K562 (cell line): ENCODE data around the gene ABCB9. TPM values are rescaled to one million over a fixed set of nuclear protein-coding genes. Genes with fewer than 3 reads are reported as not detected.

ENCODE experiments used
- ARNT ChIP-seq, 2 experiments: fragments of 450-650 bp; IDR thresholded peaks; 2 replicates each; pipeline ENCODE4 v1.6.1; 2016; ENCODE audit warnings: mild to moderate bottlenecking in 1 of 2
- ATF1 ChIP-seq, 2 experiments: fragments of 450-650 bp in 1 of 2; IDR thresholded peaks; 2 replicates each; pipeline ENCODE4 v1.6.1; 2016; ENCODE audit warnings: missing compliant biosample characterization in 1 of 2, missing genetic modification characterization in 1 of 2
- CREBBP ChIP-seq: IDR thresholded peaks from one replicate; pipeline ENCODE4 v1.6.1; 2012; ENCODE audit warnings: low read depth, mild to moderate bottlenecking, control low read depth, inconsistent platforms, low read length
- DPF2 ChIP-seq: fragments of 450-650 bp; IDR thresholded peaks from 2 replicates; pipeline ENCODE4 v1.6.1; 2016
- ELF4 ChIP-seq: fragments of 450-650 bp; formaldehyde crosslinking; IDR thresholded peaks from 2 replicates; pipeline ENCODE4 v1.4.0; 2022; ENCODE audit warnings: missing genetic modification characterization
- EP300 ChIP-seq: IDR thresholded peaks from 2 replicates; pipeline ENCODE4 v1.6.1; 2012; ENCODE audit warnings: low read length, improper control_type of control experiment
- ETV1 ChIP-seq: fragments of 450-650 bp; conservative IDR thresholded peaks from 2 replicates; pipeline ENCODE4 v1.6.1; 2016; ENCODE audit warnings: missing genetic modification characterization, control low read depth, low read depth, missing compliant biosample characterization
- ETV5 ChIP-seq: sonication (generic); formaldehyde crosslinking; IDR thresholded peaks from 2 replicates; pipeline ENCODE4 v1.4.0; 2020; ENCODE audit warnings: low read depth, mild to moderate bottlenecking, missing genetic modification reagents
- MAZ ChIP-seq, 2 experiments: fragments of 450-650 bp in 1 of 2; sonication (generic) in 1 of 2; formaldehyde crosslinking; IDR thresholded peaks in 1 of 2; conservative IDR thresholded peaks in 1 of 2; 2 replicates each; pipeline versions ENCODE4 v1.4.0 to v1.5.0; 2020; ENCODE audit warnings: mild to moderate bottlenecking in 1 of 2, missing genetic modification reagents in 1 of 2
- NFXL1 ChIP-seq: fragments of 450-650 bp; formaldehyde crosslinking; IDR thresholded peaks from 2 replicates; pipeline ENCODE4 v1.4.0; 2021; ENCODE audit warnings: mild to moderate bottlenecking
- RBBP5 ChIP-seq: fragments of 200-600 bp; sonication (generic); IDR thresholded peaks from 2 replicates; pipeline ENCODE4 v1.6.1; 2012; ENCODE audit warnings: borderline replicate concordance, mild to moderate bottlenecking, low read length, control low read depth, inconsistent platforms; ENCODE audit not compliant: insufficient read depth, poor library complexity, severe bottlenecking
- RBFOX2 ChIP-seq: fragments of 200-400 bp; formaldehyde crosslinking; IDR thresholded peaks from 2 replicates; pipeline ENCODE4 v1.6.1; 2017; ENCODE audit warnings: low read depth, mild to moderate bottlenecking, low read length, moderate library complexity
- RCOR1 ChIP-seq, 2 experiments: IDR thresholded peaks; 2 replicates each; pipeline ENCODE4 v1.6.1; 2012; ENCODE audit warnings: low read depth in 2 of 2, low read length in 2 of 2, borderline replicate concordance in 1 of 2, improper control_type of control experiment in 1 of 2
- SIN3B ChIP-seq: fragments of 450-650 bp; IDR thresholded peaks from 2 replicates; pipeline ENCODE4 v1.6.1; 2017; ENCODE audit warnings: low read depth, mild to moderate bottlenecking, moderate library complexity
- YY1 ChIP-seq, 3 experiments: IDR thresholded peaks; 2 replicates each; pipeline ENCODE4 v1.6.1; 2011; ENCODE audit warnings: low read length in 2 of 3, mild to moderate bottlenecking in 2 of 3, moderate library complexity in 2 of 3, borderline replicate concordance in 1 of 3, control low read depth in 1 of 3, low read depth in 1 of 3; ENCODE audit not compliant: insufficient read depth in 3 of 3, insufficient replicate concordance in 2 of 3, control insufficient read depth in 1 of 3, insufficient read length in 1 of 3; ENCODE audit errors: extremely low read depth in 1 of 3
- ZBTB1 ChIP-seq: sonication (generic); formaldehyde crosslinking; IDR thresholded peaks from 2 replicates; pipeline ENCODE4 v1.8.1; 2023; ENCODE audit warnings: missing genetic modification reagents, low read depth, mild to moderate bottlenecking, borderline replicate concordance
- ZKSCAN8 ChIP-seq: fragments of 200-800 bp; sonication (Bioruptor generic); IDR thresholded peaks from 2 replicates; pipeline ENCODE4 v1.6.1; 2016; ENCODE audit warnings: missing genetic modification characterization, missing compliant biosample characterization
- ZNF354B ChIP-seq: fragments of 250-450 bp; sonication (Bioruptor Pico); IDR thresholded peaks from 2 replicates; pipeline ENCODE4 v1.4.0; 2020
- polyA plus RNA-seq, 8 experiments: library from polyadenylated mRNA; depleted of rRNA in 4 of 8; stranded (reverse) in 5 of 8; unstranded in 3 of 8; fragments of >200 nt; fragmentation: Nextera tagmentation in 2 of 8; fragmentation: Illumina TruSeq in 1 of 8; extraction: Ambion mirVana in 2 of 8; extraction: Trizol in 1 of 8; gene quantifications; 2 replicates each; pipeline versions ENCODE4 v1.2.1 to v1.2.3, GENCODE V29; 2011 to 2014; ENCODE audit warnings: inconsistent platforms in 1 of 8, missing spikeins in 1 of 8
- total RNA-seq, 7 experiments: library from RNA; depleted of rRNA in 6 of 7; stranded (reverse); fragments of >200 nt in 6 of 7; fragmentation: Illumina TruSeq in 2 of 7; extraction: Trizol in 2 of 7; gene quantifications; 2 replicates each; pipeline versions ENCODE4 v1.2.1 to v1.2.3, GENCODE V29; 2011 to 2021; ENCODE audit warnings: low replicate concordance in 1 of 7
- TF ChIP-seq, protein P1 (sequence below), 3 experiments: IDR thresholded peaks in 2 of 3; conservative IDR thresholded peaks in 1 of 3; 2 replicates each; pipeline ENCODE4 v1.5.1; 2011 to 2012; ENCODE audit warnings: low read length in 3 of 3, mild to moderate bottlenecking in 3 of 3, control low read depth in 2 of 3, improper control_type of control experiment in 1 of 3, inconsistent platforms in 1 of 3, low read depth in 1 of 3, mixed read lengths in 1 of 3, moderate library complexity in 1 of 3; ENCODE audit not compliant: insufficient read depth in 2 of 3
- TF ChIP-seq, protein P2 (sequence below): fragments of 450-650 bp; formaldehyde crosslinking; IDR thresholded peaks from 2 replicates; pipeline ENCODE4 v1.4.0; 2020; ENCODE audit warnings: mild to moderate bottlenecking, mixed read lengths
- TF ChIP-seq, protein P3 (sequence below): fragments of 250-450 bp; sonication (Bioruptor Pico); IDR thresholded peaks from 2 replicates; pipeline ENCODE4 v1.4.0; 2020; ENCODE audit warnings: mild to moderate bottlenecking, moderate library complexity, borderline replicate concordance

The ABCB9 gene
- total and polyA plus RNA-seq, 9 of the 15 experiments (the other 6 are each of a cell fraction or from before 2014, with no cell fraction given) = 0.20 to 12.6 (median 6.2) TPM

DNA sequence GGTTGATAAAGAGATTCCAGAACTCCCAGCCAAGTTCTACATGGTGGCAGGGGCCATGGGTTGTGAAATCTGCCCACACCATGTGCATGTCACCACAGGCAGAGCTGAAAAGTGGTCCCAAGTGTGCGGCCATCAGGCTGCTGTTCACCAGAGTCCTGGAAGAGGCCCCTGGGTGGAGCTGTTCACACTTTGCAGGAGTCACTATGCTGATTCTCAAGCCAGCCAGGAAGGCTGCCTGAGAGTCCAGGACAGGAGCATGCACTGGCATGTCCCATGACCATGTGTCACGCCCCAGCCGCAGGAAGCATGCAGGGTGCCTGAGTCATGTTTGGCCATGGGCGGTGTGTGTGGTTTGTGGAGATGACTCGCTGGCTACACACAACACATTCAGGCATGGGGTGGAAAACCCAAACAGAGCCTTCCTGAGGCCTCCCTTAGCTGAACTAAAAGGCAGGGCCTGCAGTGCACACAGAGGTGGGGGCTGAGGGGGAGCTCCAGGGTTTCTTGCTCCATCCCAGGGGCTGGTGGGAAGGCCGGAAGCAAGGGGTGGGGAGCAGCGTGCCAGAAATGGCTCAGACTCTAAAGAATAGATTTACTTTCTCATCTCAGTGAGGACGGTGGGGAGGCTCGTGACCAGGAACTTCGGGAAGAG, 19.4 kb downstream of the ABCB9 start (continued):
- TF ChIP-seq, protein P1, sequence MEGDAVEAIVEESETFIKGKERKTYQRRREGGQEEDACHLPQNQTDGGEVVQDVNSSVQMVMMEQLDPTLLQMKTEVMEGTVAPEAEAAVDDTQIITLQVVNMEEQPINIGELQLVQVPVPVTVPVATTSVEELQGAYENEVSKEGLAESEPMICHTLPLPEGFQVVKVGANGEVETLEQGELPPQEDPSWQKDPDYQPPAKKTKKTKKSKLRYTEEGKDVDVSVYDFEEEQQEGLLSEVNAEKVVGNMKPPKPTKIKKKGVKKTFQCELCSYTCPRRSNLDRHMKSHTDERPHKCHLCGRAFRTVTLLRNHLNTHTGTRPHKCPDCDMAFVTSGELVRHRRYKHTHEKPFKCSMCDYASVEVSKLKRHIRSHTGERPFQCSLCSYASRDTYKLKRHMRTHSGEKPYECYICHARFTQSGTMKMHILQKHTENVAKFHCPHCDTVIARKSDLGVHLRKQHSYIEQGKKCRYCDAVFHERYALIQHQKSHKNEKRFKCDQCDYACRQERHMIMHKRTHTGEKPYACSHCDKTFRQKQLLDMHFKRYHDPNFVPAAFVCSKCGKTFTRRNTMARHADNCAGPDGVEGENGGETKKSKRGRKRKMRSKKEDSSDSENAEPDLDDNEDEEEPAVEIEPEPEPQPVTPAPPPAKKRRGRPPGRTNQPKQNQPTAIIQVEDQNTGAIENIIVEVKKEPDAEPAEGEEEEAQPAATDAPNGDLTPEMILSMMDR (IDR thresholded peaks at IDR 0.05 in 2 of 3, conservative IDR thresholded peaks at IDR 0.05 in 1 of 3; ENCODE audit: insufficient read depth in 2 of 3, low read depth in 1 of 3, low read length in 3 of 3) = peak; percentile 47 to 48 (median 47); a peak in 5 of 6 replicates
- TF ChIP-seq ETV5 (CRISPR knock-in tag) (no peak), ATF1 (CRISPR knock-in tag; IDR thresholded peaks at IDR 0.05) (no peak), ATF1 (tag; IDR thresholded peaks at IDR 0.05) (no peak), ETV1 (tag) (no peak), RBFOX2 (0 out of 2 replicates have a peak, but pooled peaks have one; percentile 18), CREBBP (no peak), ZBTB1 (no peak), ELF4 (CRISPR knock-in tag) (0 out of 2 replicates have a peak, but pooled peaks have one; percentile 34), MAZ (CRISPR knock-in tag; conservative IDR thresholded peaks at IDR 0.05 in 1 of 2, IDR thresholded peaks at IDR 0.05 in 1 of 2) (peak in 1 of 2 experiments; percentile 67; a peak in 2 of 4 replicates), ARNT (IDR thresholded peaks at IDR 0.05) (no peak), RCOR1 (IDR thresholded peaks at IDR 0.05; ENCODE audit: borderline replicate concordance in 1 of 2, low read depth in 2 of 2, low read length in 2 of 2) (peak in 1 of 2 experiments; percentile 22; a peak in 1 of 4 replicates), ZNF354B (CRISPR knock-in tag) (no peak), RBBP5 (peak; percentile 35), ZKSCAN8 (CRISPR knock-in tag) (no peak), YY1 (IDR thresholded peaks at IDR 0.05; ENCODE audit: borderline replicate concordance in 1 of 3, control insufficient read depth in 1 of 3, extremely low read depth in 1 of 3, insufficient read depth in 3 of 3, insufficient read length in 1 of 3, insufficient replicate concordance in 2 of 3, low read depth in 1 of 3, low read length in 2 of 3) (no peak), EP300 (peak; percentile 28; the same call in 1 of the 2 replicates), DPF2 (0 out of 2 replicates have a peak, but pooled peaks have one; percentile 16), SIN3B (no peak), NFXL1 (no peak)
- TF ChIP-seq, protein P2, sequence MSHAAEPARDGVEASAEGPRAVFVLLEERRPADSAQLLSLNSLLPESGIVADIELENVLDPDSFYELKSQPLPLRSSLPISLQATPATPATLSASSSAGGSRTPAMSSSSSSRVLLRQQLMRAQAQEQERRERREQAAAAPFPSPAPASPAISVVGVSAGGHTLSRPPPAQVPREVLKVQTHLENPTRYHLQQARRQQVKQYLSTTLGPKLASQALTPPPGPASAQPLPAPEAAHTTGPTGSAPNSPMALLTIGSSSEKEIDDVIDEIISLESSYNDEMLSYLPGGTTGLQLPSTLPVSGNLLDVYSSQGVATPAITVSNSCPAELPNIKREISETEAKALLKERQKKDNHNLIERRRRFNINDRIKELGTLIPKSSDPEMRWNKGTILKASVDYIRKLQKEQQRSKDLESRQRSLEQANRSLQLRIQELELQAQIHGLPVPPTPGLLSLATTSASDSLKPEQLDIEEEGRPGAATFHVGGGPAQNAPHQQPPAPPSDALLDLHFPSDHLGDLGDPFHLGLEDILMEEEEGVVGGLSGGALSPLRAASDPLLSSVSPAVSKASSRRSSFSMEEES (CRISPR knock-in tag) = peak; percentile 43; the same call in 1 of the 2 replicates
- TF ChIP-seq, protein P3, sequence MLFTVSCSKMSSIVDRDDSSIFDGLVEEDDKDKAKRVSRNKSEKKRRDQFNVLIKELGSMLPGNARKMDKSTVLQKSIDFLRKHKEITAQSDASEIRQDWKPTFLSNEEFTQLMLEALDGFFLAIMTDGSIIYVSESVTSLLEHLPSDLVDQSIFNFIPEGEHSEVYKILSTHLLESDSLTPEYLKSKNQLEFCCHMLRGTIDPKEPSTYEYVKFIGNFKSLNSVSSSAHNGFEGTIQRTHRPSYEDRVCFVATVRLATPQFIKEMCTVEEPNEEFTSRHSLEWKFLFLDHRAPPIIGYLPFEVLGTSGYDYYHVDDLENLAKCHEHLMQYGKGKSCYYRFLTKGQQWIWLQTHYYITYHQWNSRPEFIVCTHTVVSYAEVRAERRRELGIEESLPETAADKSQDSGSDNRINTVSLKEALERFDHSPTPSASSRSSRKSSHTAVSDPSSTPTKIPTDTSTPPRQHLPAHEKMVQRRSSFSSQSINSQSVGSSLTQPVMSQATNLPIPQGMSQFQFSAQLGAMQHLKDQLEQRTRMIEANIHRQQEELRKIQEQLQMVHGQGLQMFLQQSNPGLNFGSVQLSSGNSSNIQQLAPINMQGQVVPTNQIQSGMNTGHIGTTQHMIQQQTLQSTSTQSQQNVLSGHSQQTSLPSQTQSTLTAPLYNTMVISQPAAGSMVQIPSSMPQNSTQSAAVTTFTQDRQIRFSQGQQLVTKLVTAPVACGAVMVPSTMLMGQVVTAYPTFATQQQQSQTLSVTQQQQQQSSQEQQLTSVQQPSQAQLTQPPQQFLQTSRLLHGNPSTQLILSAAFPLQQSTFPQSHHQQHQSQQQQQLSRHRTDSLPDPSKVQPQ (CRISPR knock-in tag) = no peak
